GM18861 (cell line): ENCODE results near the gene SFSWAP.
"Not testable (repeated sequence)": the region's sequence is repeated elsewhere in the genome, so short reads cannot be mapped to it uniquely, and the experiment has no call there.

ENCODE experiments used
- ATAC-seq: cut with Tn5 transposase; IDR thresholded peaks from one replicate; pipeline ENCODE4 v1.9.1; 2021; ENCODE audit not compliant: unreplicated experiment

Gene SFSWAP

DNA sequence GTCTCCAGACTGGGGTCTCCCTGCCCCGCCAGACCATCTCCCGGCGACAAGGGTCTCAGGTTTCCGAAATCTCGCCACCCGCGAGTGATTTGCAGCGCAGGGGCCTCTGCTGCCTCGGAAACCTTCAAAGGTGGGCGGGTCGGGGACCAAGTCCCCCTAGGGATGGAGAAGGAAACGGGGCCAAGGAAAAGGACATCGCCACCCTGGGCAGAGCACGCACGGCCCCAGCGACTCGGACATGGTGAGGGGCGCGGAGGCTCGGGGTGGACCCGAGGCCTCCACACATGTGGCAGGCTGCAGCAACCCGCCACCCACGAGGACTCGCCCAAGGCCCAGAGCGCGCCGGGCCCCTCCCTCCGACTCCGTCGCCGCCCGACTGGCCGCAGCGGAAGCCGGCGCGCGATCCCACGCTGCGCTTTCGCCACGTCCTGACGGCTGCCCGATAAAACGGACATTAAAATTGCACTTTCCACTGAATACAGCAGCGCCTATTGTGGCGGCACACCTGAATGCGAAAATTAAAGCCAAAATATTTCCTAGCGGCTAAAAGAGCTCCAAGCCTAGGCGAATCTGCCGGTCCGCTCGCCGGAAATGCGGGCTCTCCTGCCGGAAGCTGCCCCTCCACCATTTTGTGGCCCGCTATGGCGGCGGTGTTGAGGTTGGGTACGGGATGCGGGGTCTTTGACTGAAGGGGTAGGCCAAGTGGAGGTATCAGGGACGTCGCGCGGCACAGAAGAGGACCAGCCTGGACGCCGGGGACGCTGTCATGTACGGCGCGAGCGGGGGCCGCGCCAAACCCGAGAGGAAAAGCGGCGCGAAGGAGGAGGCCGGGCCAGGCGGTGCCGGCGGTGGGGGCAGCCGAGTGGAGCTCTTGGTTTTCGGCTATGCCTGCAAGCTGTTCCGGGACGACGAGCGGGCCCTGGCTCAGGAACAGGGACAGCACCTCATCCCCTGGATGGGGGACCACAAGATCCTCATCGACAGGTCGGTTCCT, at the start of gene SFSWAP:
Gene SFSWAP (plus strand): TSS at position 627 of the 994 bp plus-strand sequence. CDS start 140 bp downstream, at position 767.
- peak; percentile 74 for ATAC-seq

GRCh38 chr12:131661170-131661985, 49.5 kb upstream of the SFSWAP start:
- not testable (repeated sequence) for ATAC-seq

DNA sequence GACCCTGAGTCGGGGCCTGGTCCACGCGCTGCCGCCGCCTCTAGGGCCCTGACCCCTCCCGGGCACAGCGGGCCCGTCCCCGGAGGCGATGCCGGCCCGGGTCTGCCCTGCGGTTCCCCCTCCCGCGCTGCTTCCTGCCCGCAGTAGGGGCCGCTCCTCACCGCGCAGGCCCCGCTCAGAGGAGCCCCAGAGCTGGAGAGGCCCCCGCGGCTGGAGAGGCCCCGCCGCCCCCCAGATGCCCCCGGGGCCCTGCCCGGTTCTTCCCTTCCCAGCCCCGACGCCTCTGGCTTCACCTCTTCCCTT, 49.0 kb upstream of the SFSWAP start:
- not testable (repeated sequence) for ATAC-seq

DNA sequence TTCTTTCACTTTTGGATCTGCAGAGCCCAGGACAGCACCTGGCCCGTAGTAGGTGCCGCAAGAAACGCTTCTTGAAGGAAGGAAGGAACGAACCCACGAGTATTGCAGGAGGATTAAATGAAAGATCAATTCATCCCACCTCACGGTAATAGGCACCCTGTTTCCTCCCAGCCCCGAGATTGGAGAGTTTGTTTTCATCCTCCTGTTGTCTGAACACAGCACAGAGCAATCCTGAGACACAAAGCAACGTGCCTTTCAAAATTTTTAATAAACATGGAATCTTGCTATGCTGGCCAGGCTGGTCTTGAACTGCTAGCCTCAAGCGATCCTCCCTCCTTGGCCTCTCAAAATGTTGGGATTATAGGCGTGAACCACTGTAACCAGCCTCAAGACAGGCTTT, 48.5 kb upstream of the SFSWAP start:
- not testable (repeated sequence) for ATAC-seq

DNA sequence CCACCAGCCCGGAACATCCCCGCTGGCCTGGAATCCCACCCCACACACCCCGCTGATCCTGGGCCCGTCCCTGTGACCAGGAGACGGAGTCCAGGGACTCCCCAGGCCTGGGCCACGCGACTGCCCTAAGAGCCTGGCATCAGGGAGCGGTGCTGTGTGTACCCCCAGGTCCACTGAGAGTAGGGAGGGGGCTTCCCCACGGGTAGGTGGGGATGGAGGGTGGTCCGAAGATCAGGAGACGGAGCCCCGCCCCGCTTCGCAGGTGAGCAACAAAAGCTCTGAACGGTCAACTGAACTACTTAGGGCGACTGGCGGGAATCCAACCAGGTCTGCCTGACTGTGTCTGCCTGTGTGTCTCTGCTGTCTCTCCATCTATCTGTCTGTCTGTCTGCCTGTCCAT, 45.2 kb upstream of the SFSWAP start:
- ATAC-seq: not testable (repeated sequence)

- not testable (repeated sequence) for ATAC-seq
Observed at GRCh38 chr12:131666486-131666885, 44.4 kb upstream of the SFSWAP start.

- not testable (repeated sequence) for ATAC-seq
Observed at GRCh38 chr12:131666978-131667601, 43.8 kb upstream of the SFSWAP start.

DNA sequence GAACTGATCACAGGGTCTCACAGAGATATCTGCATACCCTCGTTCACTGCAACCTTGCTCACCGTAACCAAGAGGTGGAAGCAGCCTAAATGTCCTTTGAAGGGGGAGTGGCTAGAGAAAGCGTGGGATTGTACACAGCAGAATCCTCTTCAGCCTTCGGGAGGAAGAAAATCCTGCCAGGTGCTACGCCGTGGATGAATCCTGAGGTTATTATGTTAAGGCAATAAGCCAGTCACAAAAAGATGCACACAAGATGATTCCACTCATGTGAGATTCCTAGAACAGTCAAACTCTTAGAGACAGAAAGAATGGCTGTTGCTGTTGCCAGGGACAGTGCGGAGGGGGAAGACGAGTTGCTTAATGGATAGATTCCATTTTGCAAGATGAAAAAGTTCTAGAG, 39.6 kb upstream of the SFSWAP start:
- no peak for ATAC-seq

GRCh38 chr12:131671871-131672270, 39.0 kb upstream of the SFSWAP start:
- no peak for ATAC-seq

GRCh38 chr12:131672311-131672940, 38.5 kb upstream of the SFSWAP start:
- no peak for ATAC-seq

- no peak for ATAC-seq
Observed at GRCh38 chr12:131672941-131673887, 37.7 kb upstream of the SFSWAP start.

DNA sequence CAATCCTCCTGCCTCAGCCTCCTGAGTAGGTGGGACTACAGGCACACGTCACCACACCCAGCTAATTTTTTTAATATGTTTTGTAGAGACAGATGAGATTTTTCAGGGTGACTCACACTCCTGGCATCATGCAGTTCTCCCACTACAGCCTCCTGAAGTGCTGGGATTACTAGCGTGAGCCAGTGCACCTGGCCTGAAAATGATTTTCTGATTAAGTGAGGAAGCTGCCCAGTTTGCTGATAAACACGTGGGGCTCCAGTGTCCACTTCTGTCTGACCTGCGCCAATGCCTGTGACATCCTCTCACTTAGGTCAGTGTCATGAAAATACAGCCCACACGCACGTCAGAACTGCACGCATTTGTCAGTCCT, 37.0 kb upstream of the SFSWAP start:
- no peak for ATAC-seq

DNA sequence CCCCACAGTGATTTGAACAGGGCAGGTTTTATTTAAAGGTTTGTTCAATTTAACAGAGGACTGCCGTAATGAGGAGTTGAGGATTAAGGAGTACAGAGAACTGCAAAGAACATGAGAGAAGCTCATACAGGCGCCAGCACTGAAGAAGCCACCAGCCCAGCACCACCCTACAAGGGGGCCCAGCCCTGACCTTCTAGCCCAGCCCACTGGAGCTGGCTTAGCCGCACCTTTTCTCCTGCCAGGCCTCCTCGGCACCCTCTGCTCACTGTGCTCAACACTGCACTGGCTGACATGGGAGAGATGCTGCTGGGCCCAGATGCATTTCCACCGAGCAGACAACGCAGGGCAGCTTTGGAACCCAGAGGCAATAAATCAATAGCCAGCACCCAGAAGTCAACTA, 36.5 kb upstream of the SFSWAP start:
- no peak for ATAC-seq

- no peak for ATAC-seq
Observed at GRCh38 chr12:131675126-131676080, 35.5 kb upstream of the SFSWAP start.

DNA sequence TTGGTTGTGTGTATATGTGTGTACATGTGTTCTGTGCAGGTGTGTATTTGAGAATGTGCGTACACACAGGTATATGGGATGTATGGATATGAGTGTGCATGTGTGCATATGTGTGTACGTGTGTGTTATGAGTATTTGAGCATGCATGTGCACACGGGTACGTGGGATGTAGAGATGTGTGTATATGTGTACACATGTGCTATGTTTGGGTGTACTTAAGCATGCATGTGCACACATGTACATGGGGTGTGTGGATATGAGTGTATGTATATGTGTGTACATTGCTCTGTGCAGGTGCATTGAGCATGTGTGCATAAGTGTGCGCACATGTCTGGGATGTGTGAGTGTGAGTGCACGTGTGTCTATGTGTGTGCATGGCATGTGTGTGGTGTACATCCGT, 34.3 kb upstream of the SFSWAP start:
- ATAC-seq: no peak

GRCh38 chr12:131677067-131677466, 33.8 kb upstream of the SFSWAP start:
- not testable (repeated sequence) for ATAC-seq

GRCh38 chr12:131677699-131678098, 33.2 kb upstream of the SFSWAP start:
- ATAC-seq: no peak

DNA sequence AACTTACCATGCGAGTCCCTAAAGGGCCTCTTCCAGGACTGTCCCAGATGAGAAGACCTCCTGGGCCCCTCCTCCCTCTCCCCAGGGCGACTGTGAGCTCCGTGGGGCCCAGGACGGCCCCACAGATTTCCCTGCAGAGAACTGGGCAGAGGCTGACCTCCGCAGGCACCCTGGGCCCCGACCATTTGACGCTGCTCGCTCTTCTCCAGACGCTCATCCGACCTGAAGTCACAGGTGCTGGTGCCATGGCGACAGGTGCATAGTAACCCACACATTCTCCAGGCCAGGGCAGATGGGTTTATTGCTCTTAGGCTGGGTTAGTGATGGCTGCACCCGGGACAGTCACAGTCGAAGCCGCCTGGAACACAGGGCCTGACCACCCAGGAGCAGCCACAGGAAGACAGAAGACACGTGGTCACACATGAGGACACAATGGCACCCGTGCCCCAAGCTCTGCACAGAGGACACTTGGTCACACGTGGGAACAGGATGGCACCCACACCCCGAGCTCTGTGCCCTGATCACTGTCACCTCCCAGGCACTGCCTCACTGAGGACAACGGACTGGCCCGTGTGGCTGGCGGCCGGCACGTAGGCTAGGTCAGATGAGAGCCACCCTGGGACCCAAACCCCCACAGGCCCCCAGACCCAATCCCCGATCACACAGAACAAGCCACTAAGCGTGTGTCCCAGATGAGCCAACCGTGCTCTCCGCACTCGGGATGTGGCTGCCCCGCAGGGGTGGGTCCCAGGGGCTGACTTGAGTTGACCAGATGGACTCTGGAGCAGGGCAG, 32.3 kb upstream of the SFSWAP start:
- not testable (repeated sequence) for ATAC-seq
